ENCODE measurements around the gene PAK6.

DNA sequence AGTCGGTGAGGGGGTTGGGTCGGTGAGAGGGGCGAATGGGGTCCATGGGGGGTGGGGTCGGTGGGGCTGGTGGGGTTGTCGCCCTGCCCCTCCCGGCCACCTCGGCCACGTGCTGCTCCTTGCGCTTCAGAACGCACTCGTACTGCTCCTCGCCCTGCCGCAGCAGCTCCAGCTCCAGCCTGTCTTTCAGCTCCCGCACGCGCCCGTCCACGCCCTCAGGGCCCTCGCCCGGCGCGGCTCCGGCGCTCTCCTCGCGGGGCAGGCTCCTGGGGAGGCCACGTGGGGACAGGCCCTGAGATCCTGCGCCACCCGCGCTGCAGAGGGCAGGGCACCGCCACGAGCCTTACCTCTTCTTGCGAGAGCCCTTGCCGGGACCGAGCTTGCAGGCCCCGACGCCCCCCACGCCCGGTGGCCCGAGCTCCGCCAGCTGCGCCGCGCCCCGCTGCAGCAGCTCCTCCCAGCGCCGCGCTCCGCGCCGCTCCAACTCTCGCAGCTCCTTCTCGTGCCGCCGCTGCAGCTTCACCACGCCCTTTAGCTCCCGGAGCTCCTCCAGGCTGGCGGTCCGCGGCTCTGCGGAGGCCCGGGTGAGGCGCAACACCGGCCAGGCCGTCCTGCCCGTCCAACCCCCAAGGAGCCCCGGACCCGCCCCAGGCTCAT, 52.2 kb downstream of the PAK6 start:
- TF ChIP-seq, protein P1, sequence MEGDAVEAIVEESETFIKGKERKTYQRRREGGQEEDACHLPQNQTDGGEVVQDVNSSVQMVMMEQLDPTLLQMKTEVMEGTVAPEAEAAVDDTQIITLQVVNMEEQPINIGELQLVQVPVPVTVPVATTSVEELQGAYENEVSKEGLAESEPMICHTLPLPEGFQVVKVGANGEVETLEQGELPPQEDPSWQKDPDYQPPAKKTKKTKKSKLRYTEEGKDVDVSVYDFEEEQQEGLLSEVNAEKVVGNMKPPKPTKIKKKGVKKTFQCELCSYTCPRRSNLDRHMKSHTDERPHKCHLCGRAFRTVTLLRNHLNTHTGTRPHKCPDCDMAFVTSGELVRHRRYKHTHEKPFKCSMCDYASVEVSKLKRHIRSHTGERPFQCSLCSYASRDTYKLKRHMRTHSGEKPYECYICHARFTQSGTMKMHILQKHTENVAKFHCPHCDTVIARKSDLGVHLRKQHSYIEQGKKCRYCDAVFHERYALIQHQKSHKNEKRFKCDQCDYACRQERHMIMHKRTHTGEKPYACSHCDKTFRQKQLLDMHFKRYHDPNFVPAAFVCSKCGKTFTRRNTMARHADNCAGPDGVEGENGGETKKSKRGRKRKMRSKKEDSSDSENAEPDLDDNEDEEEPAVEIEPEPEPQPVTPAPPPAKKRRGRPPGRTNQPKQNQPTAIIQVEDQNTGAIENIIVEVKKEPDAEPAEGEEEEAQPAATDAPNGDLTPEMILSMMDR (IDR thresholded peaks at IDR 0.05): no peak
- TF ChIP-seq POLR2A (IDR thresholded peaks at IDR 0.05): no peak

All from heart left ventricle (tissue), 13 donors.